Measurements from ENCODE around the gene CD58.

CD58 gene

DNA sequence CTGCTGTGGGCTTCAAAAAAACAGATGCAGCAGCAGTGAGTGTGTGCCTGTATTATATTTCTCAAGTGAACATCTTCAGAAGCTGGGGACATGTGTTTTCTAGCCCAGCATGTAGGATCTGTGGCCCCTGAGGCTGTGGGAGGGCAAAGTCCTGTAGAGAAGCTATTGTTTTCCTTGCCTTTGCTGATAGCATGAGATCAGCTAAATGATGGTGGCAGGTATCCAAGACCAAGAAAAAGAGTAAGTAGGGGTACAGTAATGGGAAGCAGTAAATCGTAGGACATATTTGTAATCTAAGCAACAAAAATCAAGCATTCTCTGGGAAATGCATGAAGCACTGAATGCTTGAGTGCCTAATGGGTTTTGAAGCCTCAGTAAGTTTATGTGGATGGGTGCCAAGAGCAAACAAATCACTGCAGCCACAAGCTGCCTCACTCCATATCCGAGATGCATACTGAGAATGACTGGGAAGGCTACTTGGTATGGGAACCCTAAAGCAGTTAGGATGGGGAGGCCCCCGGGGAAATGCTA lies 98.3 kb downstream of the CD58 start:
- POLR2A ChIA-PET: interaction anchor here (1.2 kb wide), 1 partner anchor 13 kb away, joined by 3 read pairs; no protein-coding TSS in a partner anchor
- CTCF ChIA-PET: interaction anchor here (0.7 to 2.5 kb wide), 7 partner anchors 12 to 334 kb away, joined by 3 to 9 read pairs (median 4); no protein-coding TSS in a partner anchor
- H3K9me3 ChIP-seq (ENCODE audit: control insufficient read depth, insufficient read depth, low read depth, low read length): no peaks in the 10 kb centered on the region
- H3K4me1 ChIP-seq (ENCODE audit: control insufficient read depth, insufficient read depth, low read length): peaks cover 17% of the 10 kb centered on the region
- no peaks in the 10 kb centered on the region for H3K36me3 ChIP-seq (ENCODE audit: control insufficient read depth in 2 of 2, insufficient read depth in 1 of 2, low read length in 2 of 2)
- 0 out of 2 replicates have a peak overlapping the region, but pooled peaks have one; percentile 3 for H3K27ac ChIP-seq (ENCODE audit: extremely low read depth, low read depth, low read length)
- no peak overlapping the region for H3K4me3 ChIP-seq (ENCODE audit: low read depth, low read length)
- peak; percentile 100 for TF ChIP-seq ZIC2 (tag by site-specific recombination; IDR thresholded peaks at IDR 0.05)
- TF ChIP-seq ZNF629 (tag by site-specific recombination; IDR thresholded peaks at IDR 0.05): peak; percentile 75
- TF ChIP-seq BCL6B (tag by site-specific recombination; IDR thresholded peaks at IDR 0.05): peak; percentile 67
- TF ChIP-seq ZNF146 (tag by site-specific recombination; IDR thresholded peaks at IDR 0.05): no peak
- no peak for TF ChIP-seq ZNF391 (tag by site-specific recombination; IDR thresholded peaks at IDR 0.05; ENCODE audit: borderline replicate concordance, low read depth)
- TF ChIP-seq TSHZ1 (tag by site-specific recombination; IDR thresholded peaks at IDR 0.05; ENCODE audit: borderline replicate concordance): peak; percentile 30; the same call in 1 of the 2 replicates
- TF ChIP-seq ZNF335 (tag by site-specific recombination; conservative IDR thresholded peaks at IDR 0.05): peak; percentile 51; the same call in 1 of the 2 replicates
- TF ChIP-seq ZSCAN5A (tag by site-specific recombination; IDR thresholded peaks at IDR 0.05): no peak
- TF ChIP-seq, protein P1, sequence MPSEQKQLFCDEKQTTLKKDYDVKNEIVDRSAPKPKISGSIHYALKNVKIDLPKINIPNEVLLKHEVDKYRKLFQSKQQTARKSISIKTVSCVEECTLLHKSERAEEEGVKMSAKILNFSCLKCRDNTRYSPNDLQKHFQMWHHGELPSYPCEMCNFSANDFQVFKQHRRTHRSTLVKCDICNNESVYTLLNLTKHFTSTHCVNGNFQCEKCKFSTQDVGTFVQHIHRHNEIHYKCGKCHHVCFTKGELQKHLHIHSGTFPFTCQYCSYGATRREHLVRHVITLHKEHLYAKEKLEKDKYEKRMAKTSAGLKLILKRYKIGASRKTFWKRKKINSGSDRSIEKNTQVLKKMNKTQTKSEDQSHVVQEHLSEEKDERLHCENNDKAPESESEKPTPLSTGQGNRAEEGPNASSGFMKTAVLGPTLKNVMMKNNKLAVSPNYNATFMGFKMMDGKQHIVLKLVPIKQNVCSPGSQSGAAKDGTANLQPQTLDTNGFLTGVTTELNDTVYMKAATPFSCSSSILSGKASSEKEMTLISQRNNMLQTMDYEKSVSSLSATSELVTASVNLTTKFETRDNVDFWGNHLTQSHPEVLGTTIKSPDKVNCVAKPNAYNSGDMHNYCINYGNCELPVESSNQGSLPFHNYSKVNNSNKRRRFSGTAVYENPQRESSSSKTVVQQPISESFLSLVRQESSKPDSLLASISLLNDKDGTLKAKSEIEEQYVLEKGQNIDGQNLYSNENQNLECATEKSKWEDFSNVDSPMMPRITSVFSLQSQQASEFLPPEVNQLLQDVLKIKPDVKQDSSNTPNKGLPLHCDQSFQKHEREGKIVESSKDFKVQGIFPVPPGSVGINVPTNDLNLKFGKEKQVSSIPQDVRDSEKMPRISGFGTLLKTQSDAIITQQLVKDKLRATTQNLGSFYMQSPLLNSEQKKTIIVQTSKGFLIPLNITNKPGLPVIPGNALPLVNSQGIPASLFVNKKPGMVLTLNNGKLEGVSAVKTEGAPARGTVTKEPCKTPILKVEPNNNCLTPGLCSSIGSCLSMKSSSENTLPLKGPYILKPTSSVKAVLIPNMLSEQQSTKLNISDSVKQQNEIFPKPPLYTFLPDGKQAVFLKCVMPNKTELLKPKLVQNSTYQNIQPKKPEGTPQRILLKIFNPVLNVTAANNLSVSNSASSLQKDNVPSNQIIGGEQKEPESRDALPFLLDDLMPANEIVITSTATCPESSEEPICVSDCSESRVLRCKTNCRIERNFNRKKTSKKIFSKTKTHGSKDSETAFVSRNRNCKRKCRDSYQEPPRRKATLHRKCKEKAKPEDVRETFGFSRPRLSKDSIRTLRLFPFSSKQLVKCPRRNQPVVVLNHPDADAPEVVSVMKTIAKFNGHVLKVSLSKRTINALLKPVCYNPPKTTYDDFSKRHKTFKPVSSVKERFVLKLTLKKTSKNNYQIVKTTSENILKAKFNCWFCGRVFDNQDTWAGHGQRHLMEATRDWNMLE (tag by site-specific recombination; conservative IDR thresholded peaks at IDR 0.05; ENCODE audit: low read depth): peak; percentile 55
- TF ChIP-seq GLI2 (tag by site-specific recombination; IDR thresholded peaks at IDR 0.05; ENCODE audit: borderline replicate concordance, low read depth): peak; percentile 59; the same call in 1 of the 2 replicates
- peak; percentile 90 for TF ChIP-seq ZEB2 (tag by site-specific recombination; IDR thresholded peaks at IDR 0.05)
- TF ChIP-seq ZNF140 (tag by site-specific recombination; IDR thresholded peaks at IDR 0.05): no peak
- peak; percentile 24; the same call in 1 of the 2 replicates for TF ChIP-seq ZNF501 (tag by site-specific recombination; IDR thresholded peaks at IDR 0.05)
- peak; percentile 67; the same call in 1 of the 2 replicates for TF ChIP-seq MZF1 (tag by site-specific recombination; IDR thresholded peaks at IDR 0.05; ENCODE audit: borderline replicate concordance)
- TF ChIP-seq ZNF664 (tag by site-specific recombination; IDR thresholded peaks at IDR 0.05): peak; percentile 69
- no peak for TF ChIP-seq SP2 (tag by site-specific recombination; IDR thresholded peaks at IDR 0.05)
- TF ChIP-seq ZBTB8A (tag by site-specific recombination; IDR thresholded peaks at IDR 0.05): peak; percentile 86
- TF ChIP-seq HOXC10 (CRISPR knock-in tag; IDR thresholded peaks at IDR 0.05): no peak
- peak; percentile 80 for TF ChIP-seq ZNF660 (tag by site-specific recombination; IDR thresholded peaks at IDR 0.05)
- TF ChIP-seq, protein P2, sequence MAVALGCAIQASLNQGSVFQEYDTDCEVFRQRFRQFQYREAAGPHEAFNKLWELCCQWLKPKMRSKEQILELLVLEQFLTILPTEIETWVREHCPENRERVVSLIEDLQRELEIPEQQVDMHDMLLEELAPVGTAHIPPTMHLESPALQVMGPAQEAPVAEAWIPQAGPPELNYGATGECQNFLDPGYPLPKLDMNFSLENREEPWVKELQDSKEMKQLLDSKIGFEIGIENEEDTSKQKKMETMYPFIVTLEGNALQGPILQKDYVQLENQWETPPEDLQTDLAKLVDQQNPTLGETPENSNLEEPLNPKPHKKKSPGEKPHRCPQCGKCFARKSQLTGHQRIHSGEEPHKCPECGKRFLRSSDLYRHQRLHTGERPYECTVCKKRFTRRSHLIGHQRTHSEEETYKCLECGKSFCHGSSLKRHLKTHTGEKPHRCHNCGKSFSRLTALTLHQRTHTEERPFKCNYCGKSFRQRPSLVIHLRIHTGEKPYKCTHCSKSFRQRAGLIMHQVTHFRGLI (tag by site-specific recombination; IDR thresholded peaks at IDR 0.05): no peak
- peak; percentile 87 for TF ChIP-seq ZNF692 (tag by site-specific recombination; IDR thresholded peaks at IDR 0.05)

Data from HEK293 (cell line).